Activated B cell treated with CpG ODN at 0.5 μM for 24 hours (primary cell): Measurements from ENCODE around the gene FAXDC2. TPM values are rescaled to one million over a fixed set of nuclear protein-coding genes. Genes with fewer than 3 reads are reported as not detected.

ENCODE experiments used
- ATAC-seq: fragments of 200-7000 bp; cut with Tn5 transposase; one replicate; pipeline ENCODE4 v1.10.0; 2021; ENCODE audit warnings: low read depth, mild to moderate bottlenecking, moderate library complexity
- CTCF ChIA-PET: fragments of 350-600 bp; sonication (Branson Sonifier 250); formaldehyde crosslinking; loops from one replicate; lab custom pipeline; 2021; ENCODE audit warnings: antibody characterized with exemption; lab: Charles Lee
- POLR2A ChIA-PET: fragments of 350-600 bp; sonication (Branson Sonifier 250); formaldehyde crosslinking; loops from one replicate; lab custom pipeline; 2021; ENCODE audit warnings: antibody characterized with exemption; lab: Charles Lee
- DNase-seq: peaks from one replicate; pipeline ENCODE4 v3.0.0; 2022
- H3K27ac Mint-ChIP-seq: one replicate; pipeline ENCODE4 v1.8.0; 2020; ENCODE audit warnings: mixed read lengths
- H3K27me3 Mint-ChIP-seq: one replicate; pipeline ENCODE4 v1.8.0; 2021; ENCODE audit warnings: mixed read lengths
- H3K36me3 Mint-ChIP-seq: one replicate; pipeline ENCODE4 v1.8.0; 2021; ENCODE audit warnings: low read depth, mixed read lengths
- H3K4me1 Mint-ChIP-seq: one replicate; pipeline ENCODE4 v1.8.0; 2021; ENCODE audit warnings: mixed read lengths
- H3K4me3 Mint-ChIP-seq: one replicate; pipeline ENCODE4 v1.8.0; 2020; ENCODE audit warnings: mild to moderate bottlenecking, mixed read lengths
- H3K9me3 Mint-ChIP-seq: one replicate; pipeline ENCODE4 v1.8.0; 2020; ENCODE audit warnings: mixed read lengths
- intact Hi-C: fragments of 100-400 bp; cut with micrococcal nuclease; formaldehyde crosslinking; loops from one replicate; pipeline ENCODE4 v1.15.1; 2024
- total RNA-seq: library from RNA; stranded (reverse); gene quantifications from 2 replicates; pipeline ENCODE4 v1.2.3, GENCODE V29; 2022
- TF ChIP-seq, protein P1 (sequence below): fragments of 200-600 bp; IDR thresholded peaks from one replicate; pipeline ENCODE4 v1.8.0; 2022; ENCODE audit warnings: antibody characterized with exemption, mild to moderate bottlenecking

The FAXDC2 gene
- total RNA-seq, 1 donor from 2014 or later = not detected

DNA sequence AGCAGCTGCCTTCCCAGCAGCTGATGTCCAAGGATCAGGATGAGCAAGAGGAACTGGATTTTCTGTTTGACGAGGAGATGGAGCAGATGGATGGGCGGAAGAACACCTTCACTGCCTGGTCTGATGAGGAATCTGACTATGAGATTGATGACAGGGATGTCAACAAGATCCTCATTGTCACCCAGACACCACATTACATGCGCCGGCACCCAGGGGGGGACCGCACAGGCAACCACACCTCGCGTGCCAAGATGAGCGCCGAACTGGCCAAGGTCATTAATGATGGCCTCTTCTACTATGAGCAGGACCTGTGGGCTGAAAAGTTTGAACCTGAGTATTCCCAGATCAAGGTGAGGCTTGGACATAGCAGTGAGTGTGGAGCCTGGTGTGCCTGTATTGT, 48.4 kb downstream of the FAXDC2 start:
- Mint-ChIP-seq H3K36me3 (peaks cover 90% of the 10 kb centered on the region), H3K27me3 (no peaks in the 10 kb centered on the region), H3K4me1 (no peaks in the 10 kb centered on the region), H3K27ac (no peak overlapping the region), H3K9me3 (no peaks in the 10 kb centered on the region), H3K4me3 (no peak overlapping the region)
- ChIA-PET CTCF (interaction anchor here (1.7 kb wide), 1 partner anchor 152 kb away, joined by 4 read pairs; no protein-coding TSS in a partner anchor), POLR2A (interaction anchor here (0.6 kb wide), 3 partner anchors 31 to 186 kb away, joined by 3 to 5 read pairs (median 4); no protein-coding TSS in a partner anchor)
- DNase-seq = no peak
- intact Hi-C loops = no loop called here
- ATAC-seq = no peak
- TF ChIP-seq, protein P1, sequence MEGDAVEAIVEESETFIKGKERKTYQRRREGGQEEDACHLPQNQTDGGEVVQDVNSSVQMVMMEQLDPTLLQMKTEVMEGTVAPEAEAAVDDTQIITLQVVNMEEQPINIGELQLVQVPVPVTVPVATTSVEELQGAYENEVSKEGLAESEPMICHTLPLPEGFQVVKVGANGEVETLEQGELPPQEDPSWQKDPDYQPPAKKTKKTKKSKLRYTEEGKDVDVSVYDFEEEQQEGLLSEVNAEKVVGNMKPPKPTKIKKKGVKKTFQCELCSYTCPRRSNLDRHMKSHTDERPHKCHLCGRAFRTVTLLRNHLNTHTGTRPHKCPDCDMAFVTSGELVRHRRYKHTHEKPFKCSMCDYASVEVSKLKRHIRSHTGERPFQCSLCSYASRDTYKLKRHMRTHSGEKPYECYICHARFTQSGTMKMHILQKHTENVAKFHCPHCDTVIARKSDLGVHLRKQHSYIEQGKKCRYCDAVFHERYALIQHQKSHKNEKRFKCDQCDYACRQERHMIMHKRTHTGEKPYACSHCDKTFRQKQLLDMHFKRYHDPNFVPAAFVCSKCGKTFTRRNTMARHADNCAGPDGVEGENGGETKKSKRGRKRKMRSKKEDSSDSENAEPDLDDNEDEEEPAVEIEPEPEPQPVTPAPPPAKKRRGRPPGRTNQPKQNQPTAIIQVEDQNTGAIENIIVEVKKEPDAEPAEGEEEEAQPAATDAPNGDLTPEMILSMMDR = no peak

GRCh38 chr5:154801083-154801482, 49.3 kb downstream of the FAXDC2 start:
- ATAC-seq (no peak), DNase-seq (no peak)
- Mint-ChIP-seq H3K4me3 (no peak overlapping the region), H3K4me1 (no peaks in the 10 kb centered on the region), H3K27me3 (no peaks in the 10 kb centered on the region), H3K9me3 (no peaks in the 10 kb centered on the region), H3K27ac (no peak overlapping the region), H3K36me3 (peaks cover 90% of the 10 kb centered on the region)
- intact Hi-C loops = no loop called here
- ChIA-PET CTCF (interaction anchor here (1.7 kb wide), 1 partner anchor 151 kb away, joined by 4 read pairs; no protein-coding TSS in a partner anchor), POLR2A (no interaction called here)
- TF ChIP-seq, protein P1 = no peak

GRCh38 chr5:154800582-154800981, 49.8 kb downstream of the FAXDC2 start:
- H3K27me3 Mint-ChIP-seq = no peaks in the 10 kb centered on the region
- intact Hi-C loops = no loop called here
- no peaks in the 10 kb centered on the region for H3K4me1 Mint-ChIP-seq
- POLR2A ChIA-PET = no interaction called here
- no peak overlapping the region for H3K4me3 Mint-ChIP-seq
- H3K9me3 Mint-ChIP-seq = no peaks in the 10 kb centered on the region
- CTCF ChIA-PET = no interaction called here
- peaks cover 85% of the 10 kb centered on the region for H3K36me3 Mint-ChIP-seq
- TF ChIP-seq, protein P1 = no peak
- H3K27ac Mint-ChIP-seq = no peak overlapping the region
- DNase-seq (no peak), ATAC-seq (no peak)

DNA sequence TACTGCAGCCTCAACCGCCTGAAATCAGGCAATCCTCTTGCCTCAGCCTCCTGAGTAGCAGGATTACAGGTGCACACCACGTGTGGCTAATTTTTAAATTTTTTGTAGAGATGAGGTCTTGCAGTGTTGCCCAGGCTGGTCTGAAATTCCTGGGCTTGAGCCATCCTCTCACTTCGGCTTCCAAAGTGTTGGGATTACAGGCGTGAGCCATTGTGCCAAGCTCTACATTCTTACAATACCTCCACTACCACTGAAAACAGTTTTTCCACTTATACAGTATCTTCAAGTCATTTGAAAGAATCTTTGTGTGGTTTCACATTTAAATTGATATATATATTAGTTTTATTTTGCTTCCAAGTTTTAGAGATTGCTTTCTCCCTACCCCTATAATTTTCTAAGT, 52.6 kb downstream of the FAXDC2 start:
- H3K9me3 Mint-ChIP-seq = no peaks in the 10 kb centered on the region
- peaks cover 88% of the 10 kb centered on the region for H3K36me3 Mint-ChIP-seq
- H3K27ac Mint-ChIP-seq = no peak overlapping the region
- ATAC-seq (no peak), DNase-seq (no peak)
- no peaks in the 10 kb centered on the region for H3K27me3 Mint-ChIP-seq
- POLR2A ChIA-PET = no interaction called here
- CTCF ChIA-PET = no interaction called here
- H3K4me1 Mint-ChIP-seq = no peaks in the 10 kb centered on the region
- intact Hi-C loops = no loop called here
- TF ChIP-seq, protein P1 = no peak
- no peak overlapping the region for H3K4me3 Mint-ChIP-seq

DNA sequence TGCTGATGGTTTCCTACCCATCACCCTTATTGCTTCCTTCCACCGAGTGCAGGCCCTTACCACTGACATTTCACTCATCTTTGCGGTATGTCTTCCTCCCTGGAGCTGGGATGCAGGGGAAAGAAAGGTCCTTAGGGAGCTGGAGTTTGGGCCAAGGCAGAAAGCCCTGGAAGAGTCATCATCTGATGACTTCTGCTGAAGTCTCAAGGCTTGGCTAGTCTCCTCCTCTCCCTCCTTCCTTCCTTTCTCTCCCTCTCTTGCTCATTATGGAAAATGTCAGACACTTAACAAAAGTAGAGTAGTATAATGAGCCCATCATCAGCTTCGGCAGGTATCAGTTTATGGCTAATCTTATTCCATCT, 55.2 kb downstream of the FAXDC2 start:
- H3K27ac Mint-ChIP-seq = no peak overlapping the region

More for the DNA sequence above, 55.2 kb downstream of the FAXDC2 start:
- TF ChIP-seq, protein P1 = no peak
- peaks cover 22% of the 10 kb centered on the region for H3K4me1 Mint-ChIP-seq
- ChIA-PET CTCF (no interaction called here), POLR2A (no interaction called here)
- H3K9me3 Mint-ChIP-seq = no peaks in the 10 kb centered on the region
- H3K4me3 Mint-ChIP-seq = no peak overlapping the region
- intact Hi-C loops = no loop called here
- H3K27me3 Mint-ChIP-seq = no peaks in the 10 kb centered on the region
- no peak for ATAC-seq
- peaks cover 86% of the 10 kb centered on the region for H3K36me3 Mint-ChIP-seq
- DNase-seq = no peak
